T-cell (primary cell): ENCODE measurements around the gene DGKD. TPM values are rescaled to one million over a fixed set of nuclear protein-coding genes. Genes with fewer than 3 reads are reported as not detected.

ENCODE experiments used
- ATAC-seq, 4 experiments: fragments of 200-7000 bp in 3 of 4; fragments of 150-1000 bp in 1 of 4; cut with Tn5 transposase; replicated peaks in 1 of 4; 1 replicate in 3 of 4; 2 replicates in 1 of 4; pipeline ENCODE4 v1.10.0; 2021; ENCODE audit warnings: moderate library complexity in 3 of 4, mild to moderate bottlenecking in 2 of 4, moderate number of reproducible peaks in 1 of 4
- CTCF ChIA-PET, 2 donors: fragments of 300-600 bp; sonication (Branson Sonifier 250); formaldehyde crosslinking; loops; one replicate each; lab custom pipeline; 2022; ENCODE audit warnings: antibody characterized with exemption in 2 of 2; lab: Charles Lee
- POLR2A ChIA-PET, 2 donors: fragments of 300-600 bp; sonication (Branson Sonifier 250); formaldehyde crosslinking; loops; one replicate each; lab custom pipeline; 2022; ENCODE audit warnings: antibody characterized with exemption in 2 of 2; lab: Charles Lee
- DNase-seq, 35 experiments: peaks; one replicate each; pipeline versions ENCODE4 v3.0.0 to v3.0.0-alpha.2; 2013 to 2023
- H3K27ac ChIP-seq: one replicate; pipeline ENCODE4 v1.5.1; 2013; ENCODE audit warnings: low read length
- H3K27me3 ChIP-seq, 2 experiments: replicated peaks in 1 of 2; 1 replicate in 1 of 2; 2 replicates in 1 of 2; pipeline versions ENCODE4 v1.6.1 to v1.7.0; 2013; ENCODE audit warnings: low read length in 1 of 2, mixed read lengths in 1 of 2; ENCODE audit not compliant: control insufficient read depth in 2 of 2, insufficient read depth in 2 of 2; ENCODE audit errors: extremely low read depth in 1 of 2
- H3K36me3 ChIP-seq, 2 donors: 1 replicate in 1 of 2; 2 replicates in 1 of 2; pipeline versions ENCODE4 v1.6.1 to v1.7.0; 2013; ENCODE audit warnings: low read length in 1 of 2; ENCODE audit not compliant: control insufficient read depth in 2 of 2, insufficient read depth in 1 of 2; ENCODE audit errors: extremely low read depth in 1 of 2
- H3K4me1 ChIP-seq, 2 experiments: 1 replicate in 1 of 2; 2 replicates in 1 of 2; pipeline versions ENCODE4 v1.6.1 to v1.7.0; 2013; ENCODE audit warnings: low read length in 2 of 2, mixed read lengths in 1 of 2; ENCODE audit not compliant: insufficient read depth in 2 of 2, control insufficient read depth in 1 of 2; ENCODE audit errors: extremely low read depth in 1 of 2
- H3K4me3 ChIP-seq, 2 donors: 1 replicate in 1 of 2; 2 replicates in 1 of 2; pipeline versions ENCODE4 v1.5.1 to v1.7.0; 2013; ENCODE audit warnings: mild to moderate bottlenecking in 2 of 2, low read length in 1 of 2, moderate library complexity in 1 of 2; ENCODE audit not compliant: control insufficient read depth in 1 of 2; ENCODE audit errors: extremely low read depth in 1 of 2
- H3K9me3 ChIP-seq: 2 replicates; pipeline ENCODE4 v1.7.0; 2013
- H3K27ac Mint-ChIP-seq, 2 donors: one replicate each; pipeline ENCODE4 v1.8.0; 2020 to 2021; ENCODE audit warnings: mild to moderate bottlenecking in 2 of 2, mixed read lengths in 2 of 2
- H3K27me3 Mint-ChIP-seq, 2 donors: one replicate each; pipeline ENCODE4 v1.8.0; 2021 to 2022; ENCODE audit warnings: mixed read lengths in 2 of 2
- H3K36me3 Mint-ChIP-seq: one replicate; pipeline ENCODE4 v1.8.0; 2021; ENCODE audit warnings: mixed read lengths
- H3K4me1 Mint-ChIP-seq, 3 donors: one replicate each; pipeline ENCODE4 v1.8.0; 2020 to 2022; ENCODE audit warnings: mixed read lengths in 3 of 3, mild to moderate bottlenecking in 1 of 3
- H3K4me3 Mint-ChIP-seq, 3 donors: one replicate each; pipeline ENCODE4 v1.8.0; 2020 to 2022; ENCODE audit warnings: mild to moderate bottlenecking in 3 of 3, mixed read lengths in 3 of 3, moderate library complexity in 3 of 3
- H3K9me3 Mint-ChIP-seq, 3 donors: one replicate each; pipeline ENCODE4 v1.8.0; 2020 to 2022; ENCODE audit warnings: mixed read lengths in 3 of 3
- WGBS: methylation state at CpG from one replicate; pipeline ENCODE4 v1.1.5; 2013; ENCODE audit warnings: missing lambda C conversion rate; ENCODE audit not compliant: insufficient coverage; 5-methylcytosine and 5-hydroxymethylcytosine counted together
- total RNA-seq, 35 experiments: library from RNA in 6 of 35; stranded (reverse) in 6 of 35; fragments of 120-200 nt in 1 of 35; gene quantifications; one replicate each; pipeline versions ENCODE4 v1.2.1 to v1.2.4 and lab custom pipeline; 2013 to 2026

The DGKD gene
- total RNA-seq, 5 donors from 2014 or later (not counting 1 experiment from before 2014, with no cell fraction given), result 143 to 254 (median 163) TPM

GRCh38 chr2:233434666-233435330 is 80.5 kb downstream of the DGKD start:
- Mint-ChIP-seq H3K27ac (peak overlapping the region; percentile 40 to 72), H3K9me3 (no peaks in the 10 kb centered on the region), H3K27me3 (no peaks in the 10 kb centered on the region), H3K4me3 (no peak overlapping the region), H3K4me1 (peaks cover 30 to 45% (median 38%) of the 10 kb centered on the region in 3 donors), H3K36me3 (peaks cover 54% of the 10 kb centered on the region)
- Histone ChIP-seq H3K27me3 (no peaks in the 10 kb centered on the region), H3K36me3 (peaks cover 21 to 56% of the 10 kb centered on the region in 2 donors), H3K4me3 (no peak overlapping the region), H3K9me3 (no peaks in the 10 kb centered on the region), H3K27ac (no peak overlapping the region), H3K4me1 (peaks cover 2 to 3% of the 10 kb centered on the region in 2 experiments)
- POLR2A ChIA-PET, result no interaction called here
- ATAC-seq (no peak), DNase-seq (peak in 1 of 35 experiments; percentile 4)
- CTCF ChIA-PET, result interaction anchor here in 1 of 2 donors (1.5 to 1.9 kb wide), 2 partner anchors 13 to 30 kb away, joined by 3 to 5 read pairs; no protein-coding TSS in a partner anchor
- 94% methylated on average over 16 of the region's 18 CpGs for WGBS

- Histone ChIP-seq H3K27me3 (no peaks in the 10 kb centered on the region), H3K27ac (no peak overlapping the region), H3K36me3 (peaks cover 27 to 64% of the 10 kb centered on the region in 2 donors), H3K4me3 (no peak overlapping the region), H3K9me3 (no peaks in the 10 kb centered on the region), H3K4me1 (peaks cover 0 to 1% of the 10 kb centered on the region in 2 experiments)
- Mint-ChIP-seq H3K9me3 (no peaks in the 10 kb centered on the region), H3K27ac (peak overlapping the region in 1 of 2 donors; percentile 72), H3K36me3 (peaks cover 56% of the 10 kb centered on the region), H3K4me3 (no peak overlapping the region), H3K27me3 (no peaks in the 10 kb centered on the region), H3K4me1 (peaks cover 23 to 37% (median 33%) of the 10 kb centered on the region in 3 donors)
- POLR2A ChIA-PET, result no interaction called here
- 96% methylated on average over 10 of the region's 18 CpGs for WGBS
- CTCF ChIA-PET, result interaction anchor here (0.5 to 1.9 kb wide), 4 partner anchors 13 to 129 kb away, joined by 3 to 5 read pairs (median 4); no protein-coding TSS in a partner anchor
- no peak for ATAC-seq
- no peak for DNase-seq
Observed at GRCh38 chr2:233435436-233436190, 81.3 kb downstream of the DGKD start.

- no peaks in the 10 kb centered on the region for H3K27me3 Mint-ChIP-seq
- H3K4me3 ChIP-seq, result no peak overlapping the region
- ChIA-PET POLR2A (no interaction called here), CTCF (interaction anchor here (0.5 to 1.9 kb wide), 3 partner anchors 32 to 130 kb away, joined by 3 to 5 read pairs (median 5); no protein-coding TSS in a partner anchor)
- 97% methylated on average over 10 of the region's 15 CpGs for WGBS
- no peak overlapping the region for H3K27ac ChIP-seq
- H3K9me3 ChIP-seq, result no peaks in the 10 kb centered on the region
- H3K9me3 Mint-ChIP-seq, result no peaks in the 10 kb centered on the region
- H3K4me3 Mint-ChIP-seq, result no peak overlapping the region
- DNase-seq (no peak), ATAC-seq (no peak)
- peaks cover 58% of the 10 kb centered on the region for H3K36me3 Mint-ChIP-seq
- no peaks in the 10 kb centered on the region for H3K4me1 ChIP-seq
- H3K4me1 Mint-ChIP-seq, result peaks cover 20 to 33% (median 31%) of the 10 kb centered on the region in 3 donors
- H3K36me3 ChIP-seq, result peaks cover 31 to 66% of the 10 kb centered on the region in 2 donors
- no peaks in the 10 kb centered on the region for H3K27me3 ChIP-seq
- H3K27ac Mint-ChIP-seq, result no peak overlapping the region
Observed at GRCh38 chr2:233436191-233436581, 81.9 kb downstream of the DGKD start.

GRCh38 chr2:233436691-233437438 is 82.6 kb downstream of the DGKD start:
- Mint-ChIP-seq H3K36me3 (peaks cover 55% of the 10 kb centered on the region), H3K27ac (peak overlapping the region; percentile 39 to 55), H3K4me3 (no peak overlapping the region), H3K4me1 (peaks cover 17 to 29% (median 27%) of the 10 kb centered on the region in 3 donors), H3K9me3 (no peaks in the 10 kb centered on the region), H3K27me3 (no peaks in the 10 kb centered on the region)
- Histone ChIP-seq H3K27me3 (no peaks in the 10 kb centered on the region), H3K4me1 (peaks cover 0 to 3% of the 10 kb centered on the region in 2 experiments), H3K4me3 (no peak overlapping the region), H3K36me3 (peaks cover 36 to 72% of the 10 kb centered on the region in 2 donors), H3K9me3 (no peaks in the 10 kb centered on the region), H3K27ac (no peak overlapping the region)
- ChIA-PET POLR2A (interaction anchor here in 1 of 2 donors (0.5 kb wide), 1 partner anchor 104 kb away, joined by 7 read pairs; no protein-coding TSS in a partner anchor), CTCF (interaction anchor here in 1 of 2 donors (1.9 kb wide), 1 partner anchor 32 kb away, joined by 5 read pairs; no protein-coding TSS in a partner anchor)
- 95% methylated on average over 8 of the region's 17 CpGs for WGBS
- DNase-seq (no peak), ATAC-seq (no peak)

- no peaks in the 10 kb centered on the region for H3K27me3 ChIP-seq
- Mint-ChIP-seq H3K9me3 (no peaks in the 10 kb centered on the region), H3K4me3 (no peak overlapping the region), H3K27ac (peak overlapping the region in 1 of 2 donors; percentile 48), H3K36me3 (peaks cover 59% of the 10 kb centered on the region), H3K4me1 (peaks cover 20 to 33% (median 27%) of the 10 kb centered on the region in 3 donors), H3K27me3 (no peaks in the 10 kb centered on the region)
- H3K36me3 ChIP-seq, result peaks cover 36 to 77% of the 10 kb centered on the region in 2 donors
- no peak overlapping the region for H3K27ac ChIP-seq
- CTCF ChIA-PET, result interaction anchor here (1.4 to 1.5 kb wide), 2 partner anchors 33 kb away, joined by 5 to 6 read pairs; no protein-coding TSS in a partner anchor
- peaks cover 0 to 3% of the 10 kb centered on the region in 2 experiments for H3K4me1 ChIP-seq
- DNase-seq (no peak), ATAC-seq (no peak)
- H3K4me3 ChIP-seq, result no peak overlapping the region
- H3K9me3 ChIP-seq, result no peaks in the 10 kb centered on the region
- WGBS, result 99% methylated on average over 8 of the region's 14 CpGs
- POLR2A ChIA-PET, result no interaction called here
Observed at GRCh38 chr2:233437439-233437955, 83.2 kb downstream of the DGKD start.
